SK-N-SH (cell line): Measurements from ENCODE around the gene AGTR1. TPM values are rescaled to one million over a fixed set of nuclear protein-coding genes. Genes with fewer than 3 reads are reported as not detected.

ENCODE experiments used
- CTCF ChIA-PET: fragments of 300-600, 350-600 bp; formaldehyde crosslinking; extraction: SDS; loops from one replicate; lab custom pipeline; 2021; lab: Yijun Ruan, JAX
- POLR2A ChIA-PET: fragments of 350-600 bp; sonication (Branson Sonifier 250); formaldehyde crosslinking; extraction: SDS; loops from one replicate; lab custom pipeline; 2020; ENCODE audit warnings: antibody characterized with exemption, inconsistent platforms; lab: Yijun Ruan, JAX
- DNase-seq: peaks from one replicate; pipeline ENCODE4 v3.0.0; 2012
- H2AFZ ChIP-seq: fragments of 200-600 bp; sonication (generic); 2 replicates; pipeline ENCODE4 v1.8.1; 2016; ENCODE audit warnings: antibody characterized with exemption, mild to moderate bottlenecking, low read depth
- H3F3A ChIP-seq: fragments of 200-600 bp; sonication (generic); replicated peaks from 2 replicates; pipeline ENCODE3; 2016; ENCODE audit warnings: antibody characterized with exemption, mild to moderate bottlenecking; ENCODE audit not compliant: insufficient read depth
- H3K27ac ChIP-seq, 2 experiments: fragments of 200-500 bp in 1 of 2; fragments of 200-600 bp in 1 of 2; sonication (Bioruptor generic) in 1 of 2; sonication (generic), shearing (Covaris generic) in 1 of 2; 2 replicates each; pipeline versions ENCODE4 v1.5.1 to v1.6.1; 2014 to 2016; ENCODE audit warnings: low read depth in 2 of 2, inconsistent platforms in 1 of 2, low read length in 1 of 2, mild to moderate bottlenecking in 1 of 2, mixed read lengths in 1 of 2
- H3K27me3 ChIP-seq: fragments of 200-600 bp; sonication (generic), shearing (Covaris generic); 2 replicates; pipeline ENCODE4 v1.6.1; 2016; ENCODE audit warnings: mixed run types; ENCODE audit not compliant: insufficient read depth
- H3K36me3 ChIP-seq, 2 experiments: fragments of 200-500 bp in 1 of 2; fragments of 200-600 bp in 1 of 2; sonication (Bioruptor generic) in 1 of 2; sonication (generic) in 1 of 2; replicated peaks in 1 of 2; 2 replicates each; pipeline versions ENCODE3 to v1.5.1; 2014 to 2016; ENCODE audit warnings: low read length in 1 of 2, mild to moderate bottlenecking in 1 of 2; ENCODE audit not compliant: insufficient read depth in 2 of 2, control insufficient read depth in 1 of 2
- H3K4me1 ChIP-seq, 2 experiments: fragments of 200-500 bp in 1 of 2; fragments of 200-600 bp in 1 of 2; sonication (Bioruptor generic) in 1 of 2; sonication (generic), shearing (Covaris generic) in 1 of 2; 2 replicates each; pipeline versions ENCODE4 v1.5.1 to v1.6.1; 2014 to 2016; ENCODE audit warnings: low read depth in 1 of 2, low read length in 1 of 2, mixed run types in 1 of 2; ENCODE audit not compliant: insufficient read depth in 2 of 2, control insufficient read depth in 1 of 2
- H3K4me2 ChIP-seq: fragments of 200-600 bp; sonication (generic), shearing (Covaris generic); 2 replicates; pipeline ENCODE4 v1.6.1; 2017; ENCODE audit warnings: mixed run types
- H3K4me3 ChIP-seq, 2 experiments: fragments of 200-500 bp in 1 of 2; fragments of 200-600 bp in 1 of 2; sonication (Bioruptor generic) in 1 of 2; sonication (generic), shearing (Covaris generic) in 1 of 2; 2 replicates each; pipeline versions ENCODE4 v1.5.1 to v1.8.1; 2014 to 2016; ENCODE audit warnings: low read depth in 2 of 2, inconsistent platforms in 1 of 2, low read length in 1 of 2, mild to moderate bottlenecking in 1 of 2, mixed read lengths in 1 of 2, moderate library complexity in 1 of 2
- H3K79me2 ChIP-seq: fragments of 200-600 bp; sonication (generic); 2 replicates; pipeline ENCODE4 v1.8.1; 2017; ENCODE audit warnings: mild to moderate bottlenecking; ENCODE audit not compliant: insufficient read depth
- H3K9ac ChIP-seq: fragments of 200-600 bp; sonication (generic); 2 replicates; pipeline ENCODE4 v1.6.1; 2017; ENCODE audit warnings: mixed run types
- H3K9me2 ChIP-seq: fragments of 200-600 bp; sonication (generic); 2 replicates; pipeline ENCODE4 v1.6.1; 2017; ENCODE audit warnings: mixed run types
- H3K9me3 ChIP-seq: fragments of 200-600 bp; sonication (generic); 2 replicates; pipeline ENCODE4 v1.6.1; 2017; ENCODE audit warnings: mixed run types, mild to moderate bottlenecking, moderate library complexity
- H4K20me1 ChIP-seq: fragments of 200-600 bp; sonication (generic); 2 replicates; pipeline ENCODE4 v1.6.1; 2017; ENCODE audit warnings: mild to moderate bottlenecking, mixed run types; ENCODE audit not compliant: insufficient read depth
- CHD2 ChIP-seq: fragments of 150-350 bp; IDR thresholded peaks from 2 replicates; pipeline ENCODE4 v1.6.1; 2018; ENCODE audit warnings: low read length; ENCODE audit not compliant: partially characterized antibody
- FOSL2 ChIP-seq: IDR thresholded peaks from 2 replicates; pipeline ENCODE4 v1.4.0; 2012; ENCODE audit warnings: low read depth, mild to moderate bottlenecking, moderate library complexity, borderline replicate concordance
- GABPA ChIP-seq: IDR thresholded peaks from 2 replicates; pipeline ENCODE4 v1.4.0; 2012; ENCODE audit warnings: low read depth, mild to moderate bottlenecking
- GATA2 ChIP-seq: sonication (generic); formaldehyde crosslinking; IDR thresholded peaks from 2 replicates; pipeline ENCODE4 v1.5.0; 2020; ENCODE audit warnings: mild to moderate bottlenecking, missing genetic modification reagents
- JUND ChIP-seq: IDR thresholded peaks from 2 replicates; pipeline ENCODE4 v1.4.0; 2012
- MEF2A ChIP-seq: IDR thresholded peaks from 2 replicates; pipeline ENCODE4 v1.4.0; 2012; ENCODE audit warnings: low read depth, borderline replicate concordance
- MXI1 ChIP-seq: IDR thresholded peaks from 2 replicates; pipeline ENCODE4 v1.6.1; 2012; ENCODE audit warnings: mild to moderate bottlenecking, low read depth, low read length, improper control_type of control experiment
- NRF1 ChIP-seq: IDR thresholded peaks from 2 replicates; pipeline ENCODE4 v1.6.1; 2012; ENCODE audit warnings: low read depth, mild to moderate bottlenecking, low read length
- PBX3 ChIP-seq: IDR thresholded peaks from 2 replicates; pipeline ENCODE4; 2012
- RCOR1 ChIP-seq: fragments of 150-350 bp; IDR thresholded peaks from 2 replicates; pipeline ENCODE4 v1.6.1; 2017; ENCODE audit warnings: antibody characterized with exemption, low read length
- RFX5 ChIP-seq: IDR thresholded peaks from 2 replicates; pipeline ENCODE4 v1.6.1; 2012; ENCODE audit warnings: mild to moderate bottlenecking, improper control_type of control experiment, low read length
- RXRA ChIP-seq: IDR thresholded peaks from 2 replicates; pipeline ENCODE4 v1.4.0; 2012; ENCODE audit warnings: low read depth, mild to moderate bottlenecking, borderline replicate concordance
- SMC3 ChIP-seq: IDR thresholded peaks from 2 replicates; pipeline ENCODE4 v1.6.1; 2012; ENCODE audit warnings: low read depth, low read length, improper control_type of control experiment
- TAF1 ChIP-seq: IDR thresholded peaks from 2 replicates; pipeline ENCODE4 v1.6.1; 2012; ENCODE audit warnings: low read depth, mild to moderate bottlenecking, low read length, moderate library complexity, borderline replicate concordance
- USF1 ChIP-seq: IDR thresholded peaks from 2 replicates; pipeline ENCODE4 v1.4.0; 2012; ENCODE audit warnings: low read depth, borderline replicate concordance
- USF2 ChIP-seq: fragments of 150-350 bp; IDR thresholded peaks from 2 replicates; pipeline ENCODE4 v1.6.1; 2017; ENCODE audit warnings: antibody characterized with exemption, low read length, low read depth, borderline replicate concordance
- WGBS: methylation state at CpG from one replicate; pipeline ENCODE4 v1.1.6; 2017; ENCODE audit warnings: low lambda C conversion rate; 5-methylcytosine and 5-hydroxymethylcytosine counted together
- polyA plus RNA-seq, 3 experiments: library from polyadenylated mRNA; depleted of rRNA; stranded (reverse); fragments of >200 nt; gene quantifications; 2 replicates each; pipeline ENCODE4 v1.2.3, GENCODE V29; 2012
- TF ChIP-seq, protein P1 (sequence below): IDR thresholded peaks from 2 replicates; pipeline ENCODE4 v1.6.1; 2012; ENCODE audit warnings: mild to moderate bottlenecking, low read depth, low read length, moderate library complexity
- TF ChIP-seq, protein P2 (sequence below): fragments of 150-350 bp; IDR thresholded peaks from 2 replicates; pipeline ENCODE4 v1.6.1; 2016; ENCODE audit warnings: mild to moderate bottlenecking, low read depth, low read length
- TF ChIP-seq, protein P3 (sequence below): IDR thresholded peaks from 2 replicates; pipeline ENCODE4 v1.4.0; 2012; ENCODE audit warnings: low read depth, borderline replicate concordance

The AGTR1 gene
- polyA plus RNA-seq, 1 of the 3 experiments (the other 2 are of a cell fraction): 0.15 TPM

DNA sequence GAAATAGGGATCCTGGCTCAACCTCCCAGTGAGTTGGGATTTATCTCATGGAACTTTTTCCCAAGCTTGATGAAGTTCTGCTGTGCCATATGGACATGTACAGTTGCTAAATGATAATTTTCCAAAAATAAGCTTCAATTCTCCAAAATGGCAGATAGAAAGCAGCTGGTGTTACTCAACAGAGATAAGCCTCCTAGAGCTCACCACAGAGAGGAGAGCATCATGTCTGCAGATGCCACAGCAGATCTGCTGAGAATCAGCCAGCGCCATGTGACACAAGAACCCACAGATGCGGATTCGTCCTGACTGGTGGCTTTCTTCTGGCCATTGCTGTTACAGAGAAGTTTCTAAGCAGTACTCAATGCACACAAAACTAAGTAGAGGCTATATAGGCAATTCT, 50.6 kb downstream of the AGTR1 start:
- Histone ChIP-seq H3K27me3 (no peaks in the 10 kb centered on the region), H3K9me2 (no peaks in the 10 kb centered on the region), H4K20me1 (no peaks in the 10 kb centered on the region), H3K27ac (no peak overlapping the region), H3K4me1 (peaks cover 0 to 2% of the 10 kb centered on the region in 2 experiments; a peak in 1 of 4 replicates), H3K9me3 (no peaks in the 10 kb centered on the region), H3K79me2 (no peaks in the 10 kb centered on the region)
- ChIA-PET CTCF (interaction anchor here (1.2 kb wide), 1 partner anchor 21 kb away, joined by 4 read pairs; no protein-coding TSS in a partner anchor), POLR2A (no interaction called here)
- no peak for TF ChIP-seq USF2
- TF ChIP-seq, protein P1, sequence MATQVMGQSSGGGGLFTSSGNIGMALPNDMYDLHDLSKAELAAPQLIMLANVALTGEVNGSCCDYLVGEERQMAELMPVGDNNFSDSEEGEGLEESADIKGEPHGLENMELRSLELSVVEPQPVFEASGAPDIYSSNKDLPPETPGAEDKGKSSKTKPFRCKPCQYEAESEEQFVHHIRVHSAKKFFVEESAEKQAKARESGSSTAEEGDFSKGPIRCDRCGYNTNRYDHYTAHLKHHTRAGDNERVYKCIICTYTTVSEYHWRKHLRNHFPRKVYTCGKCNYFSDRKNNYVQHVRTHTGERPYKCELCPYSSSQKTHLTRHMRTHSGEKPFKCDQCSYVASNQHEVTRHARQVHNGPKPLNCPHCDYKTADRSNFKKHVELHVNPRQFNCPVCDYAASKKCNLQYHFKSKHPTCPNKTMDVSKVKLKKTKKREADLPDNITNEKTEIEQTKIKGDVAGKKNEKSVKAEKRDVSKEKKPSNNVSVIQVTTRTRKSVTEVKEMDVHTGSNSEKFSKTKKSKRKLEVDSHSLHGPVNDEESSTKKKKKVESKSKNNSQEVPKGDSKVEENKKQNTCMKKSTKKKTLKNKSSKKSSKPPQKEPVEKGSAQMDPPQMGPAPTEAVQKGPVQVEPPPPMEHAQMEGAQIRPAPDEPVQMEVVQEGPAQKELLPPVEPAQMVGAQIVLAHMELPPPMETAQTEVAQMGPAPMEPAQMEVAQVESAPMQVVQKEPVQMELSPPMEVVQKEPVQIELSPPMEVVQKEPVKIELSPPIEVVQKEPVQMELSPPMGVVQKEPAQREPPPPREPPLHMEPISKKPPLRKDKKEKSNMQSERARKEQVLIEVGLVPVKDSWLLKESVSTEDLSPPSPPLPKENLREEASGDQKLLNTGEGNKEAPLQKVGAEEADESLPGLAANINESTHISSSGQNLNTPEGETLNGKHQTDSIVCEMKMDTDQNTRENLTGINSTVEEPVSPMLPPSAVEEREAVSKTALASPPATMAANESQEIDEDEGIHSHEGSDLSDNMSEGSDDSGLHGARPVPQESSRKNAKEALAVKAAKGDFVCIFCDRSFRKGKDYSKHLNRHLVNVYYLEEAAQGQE: no peak
- no peak for TF ChIP-seq GATA2 (CRISPR knock-in tag)
- TF ChIP-seq GABPA: no peak
- TF ChIP-seq NRF1: no peak
- TF ChIP-seq, protein P2, sequence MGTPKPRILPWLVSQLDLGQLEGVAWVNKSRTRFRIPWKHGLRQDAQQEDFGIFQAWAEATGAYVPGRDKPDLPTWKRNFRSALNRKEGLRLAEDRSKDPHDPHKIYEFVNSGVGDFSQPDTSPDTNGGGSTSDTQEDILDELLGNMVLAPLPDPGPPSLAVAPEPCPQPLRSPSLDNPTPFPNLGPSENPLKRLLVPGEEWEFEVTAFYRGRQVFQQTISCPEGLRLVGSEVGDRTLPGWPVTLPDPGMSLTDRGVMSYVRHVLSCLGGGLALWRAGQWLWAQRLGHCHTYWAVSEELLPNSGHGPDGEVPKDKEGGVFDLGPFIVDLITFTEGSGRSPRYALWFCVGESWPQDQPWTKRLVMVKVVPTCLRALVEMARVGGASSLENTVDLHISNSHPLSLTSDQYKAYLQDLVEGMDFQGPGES: no peak
- no peak for TF ChIP-seq MXI1
- no peak for TF ChIP-seq PBX3
- no peak for TF ChIP-seq TAF1
- TF ChIP-seq, all 33 proteins: peak for 0
- Histone ChIP-seq H3K4me2 (no peak overlapping the region), H3K36me3 (no peaks in the 10 kb centered on the region), H3K4me3 (no peak overlapping the region), H2AFZ (no peak overlapping the region), H3F3A (no peaks in the 10 kb centered on the region), H3K9ac (no peak overlapping the region)
- 16% methylated on average over 3 of the region's 3 CpGs for WGBS
- no peak for DNase-seq

- ChIA-PET CTCF (no interaction called here), POLR2A (no interaction called here)
- WGBS: 26% methylated on average over 3 of the region's 3 CpGs
- no peaks in the 10 kb centered on the region for H3K27me3 ChIP-seq
- H3K4me3 ChIP-seq: no peak overlapping the region
- H2AFZ ChIP-seq: no peak overlapping the region
- H3K36me3 ChIP-seq: no peaks in the 10 kb centered on the region
- H3K9me2 ChIP-seq: no peaks in the 10 kb centered on the region
- H3K9ac ChIP-seq: no peak overlapping the region
- H3K79me2 ChIP-seq: no peaks in the 10 kb centered on the region
- DNase-seq: no peak
- no peaks in the 10 kb centered on the region for H3K9me3 ChIP-seq
- H3K27ac ChIP-seq: no peak overlapping the region
- no peaks in the 10 kb centered on the region for H3F3A ChIP-seq
- no peak overlapping the region for H3K4me2 ChIP-seq
- peaks cover 0 to 2% of the 10 kb centered on the region in 2 experiments; a peak in 1 of 4 replicates for H3K4me1 ChIP-seq
- H4K20me1 ChIP-seq: no peaks in the 10 kb centered on the region
- TF ChIP-seq MEF2A (no peak), MXI1 (no peak), FOSL2 (no peak), RCOR1 (no peak), JUND (no peak), RFX5 (no peak), CHD2 (no peak), RXRA (no peak), GABPA (no peak), GATA2 (CRISPR knock-in tag) (no peak), SMC3 (no peak), USF1 (no peak)
- TF ChIP-seq, protein P3, sequence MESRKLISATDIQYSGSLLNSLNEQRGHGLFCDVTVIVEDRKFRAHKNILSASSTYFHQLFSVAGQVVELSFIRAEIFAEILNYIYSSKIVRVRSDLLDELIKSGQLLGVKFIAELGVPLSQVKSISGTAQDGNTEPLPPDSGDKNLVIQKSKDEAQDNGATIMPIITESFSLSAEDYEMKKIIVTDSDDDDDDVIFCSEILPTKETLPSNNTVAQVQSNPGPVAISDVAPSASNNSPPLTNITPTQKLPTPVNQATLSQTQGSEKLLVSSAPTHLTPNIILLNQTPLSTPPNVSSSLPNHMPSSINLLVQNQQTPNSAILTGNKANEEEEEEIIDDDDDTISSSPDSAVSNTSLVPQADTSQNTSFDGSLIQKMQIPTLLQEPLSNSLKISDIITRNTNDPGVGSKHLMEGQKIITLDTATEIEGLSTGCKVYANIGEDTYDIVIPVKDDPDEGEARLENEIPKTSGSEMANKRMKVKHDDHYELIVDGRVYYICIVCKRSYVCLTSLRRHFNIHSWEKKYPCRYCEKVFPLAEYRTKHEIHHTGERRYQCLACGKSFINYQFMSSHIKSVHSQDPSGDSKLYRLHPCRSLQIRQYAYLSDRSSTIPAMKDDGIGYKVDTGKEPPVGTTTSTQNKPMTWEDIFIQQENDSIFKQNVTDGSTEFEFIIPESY: no peak
Measured at GRCh38 chr3:148750296-148750695, 52.6 kb downstream of the AGTR1 start.
